Neural progenitor cell (in vitro differentiated cells): Measurements from ENCODE around the gene OR7C1. TPM values are rescaled to one million over a fixed set of nuclear protein-coding genes. Genes with fewer than 3 reads are reported as not detected.

ENCODE experiments used
- DNase-seq: peaks from one replicate; pipeline ENCODE4 v3.0.0-alpha.2; 2016; ENCODE audit warnings: low spot score
- H2AFZ ChIP-seq: fragments of 200-600 bp; sonication (generic); replicated peaks from 2 replicates; pipeline ENCODE4 v1.6.1; 2016; ENCODE audit warnings: antibody characterized with exemption
- H3F3A ChIP-seq: fragments of 200-600 bp; sonication (generic); 2 replicates; pipeline ENCODE4 v1.6.1; 2016; ENCODE audit warnings: antibody characterized with exemption, low read depth
- H3K27ac ChIP-seq: fragments of 200-600 bp; sonication (generic); 2 replicates; pipeline ENCODE4 v1.5.1; 2016; ENCODE audit warnings: mild to moderate bottlenecking
- H3K27me3 ChIP-seq: fragments of 200-600 bp; sonication (generic); 2 replicates; pipeline ENCODE4 v1.6.1; 2016; ENCODE audit warnings: mild to moderate bottlenecking, moderate library complexity
- H3K36me3 ChIP-seq: fragments of 200-600 bp; sonication (generic); 2 replicates; pipeline ENCODE4 v1.5.1; 2016
- H3K4me1 ChIP-seq: fragments of 200-600 bp; sonication (generic); 2 replicates; pipeline ENCODE4 v1.6.1; 2016; ENCODE audit warnings: mixed run types
- H3K4me2 ChIP-seq: fragments of 200-600 bp; sonication (generic); 2 replicates; pipeline ENCODE4 v1.6.1; 2016
- H3K4me3 ChIP-seq: fragments of 200-600 bp; sonication (generic); 2 replicates; pipeline ENCODE4 v1.5.1; 2016
- H3K79me2 ChIP-seq: fragments of 200-600 bp; sonication (generic); 2 replicates; pipeline ENCODE4 v1.6.1; 2016; ENCODE audit warnings: low read depth
- H3K9ac ChIP-seq: fragments of 200-600 bp; sonication (generic); 2 replicates; pipeline ENCODE4 v1.6.1; 2016
- H3K9me3 ChIP-seq: fragments of 200-600 bp; sonication (generic); 2 replicates; pipeline ENCODE4 v1.5.1; 2016; ENCODE audit warnings: low read depth
- H4K20me1 ChIP-seq: fragments of 200-600 bp; sonication (generic); 2 replicates; pipeline ENCODE4 v1.6.1; 2016; ENCODE audit warnings: low read depth
- H3K27ac Mint-ChIP-seq: 3 replicates; pipeline ENCODE4 v1.8.0; 2021; ENCODE audit warnings: mixed read lengths
- H3K27me3 Mint-ChIP-seq: 2 replicates; pipeline ENCODE4 v1.8.0; 2022; ENCODE audit warnings: low read depth, mild to moderate bottlenecking, inconsistent platforms, moderate library complexity, mixed read lengths; ENCODE audit not compliant: insufficient read depth
- H3K36me3 Mint-ChIP-seq: 3 replicates; pipeline ENCODE4 v1.8.0; 2021; ENCODE audit warnings: mixed read lengths
- H3K4me1 Mint-ChIP-seq: 3 replicates; pipeline ENCODE4 v1.8.0; 2021; ENCODE audit warnings: mixed read lengths
- H3K4me3 Mint-ChIP-seq: 3 replicates; pipeline ENCODE4 v1.8.0; 2021; ENCODE audit warnings: mild to moderate bottlenecking, moderate library complexity, mixed read lengths
- H3K9me3 Mint-ChIP-seq: 3 replicates; pipeline ENCODE4 v1.8.0; 2020; ENCODE audit warnings: mixed read lengths
- CTCF ChIP-seq: fragments of 200-600 bp; sonication (generic); IDR thresholded peaks from 2 replicates; pipeline ENCODE4 v1.5.1; 2017; ENCODE audit warnings: antibody characterized with exemption, mild to moderate bottlenecking
- EZH2 ChIP-seq: fragments of 200-600 bp; sonication (generic); IDR thresholded peaks from 2 replicates; pipeline ENCODE4 v1.6.1; 2017; ENCODE audit warnings: antibody characterized with exemption, mild to moderate bottlenecking, moderate library complexity
- EZH2phosphoT487 ChIP-seq: fragments of 200-600 bp; sonication (generic); IDR thresholded peaks from 2 replicates; pipeline ENCODE4 v1.6.1; 2017; ENCODE audit warnings: antibody characterized with exemption
- total RNA-seq: library from RNA; depleted of rRNA; stranded (reverse); fragments of >200 nt; gene quantifications from 2 replicates; pipeline ENCODE4 v1.2.3, GENCODE V29; 2015; ENCODE audit warnings: low replicate concordance

The OR7C1 gene
- total RNA-seq, 1 donor from 2014 or later = not detected

DNA sequence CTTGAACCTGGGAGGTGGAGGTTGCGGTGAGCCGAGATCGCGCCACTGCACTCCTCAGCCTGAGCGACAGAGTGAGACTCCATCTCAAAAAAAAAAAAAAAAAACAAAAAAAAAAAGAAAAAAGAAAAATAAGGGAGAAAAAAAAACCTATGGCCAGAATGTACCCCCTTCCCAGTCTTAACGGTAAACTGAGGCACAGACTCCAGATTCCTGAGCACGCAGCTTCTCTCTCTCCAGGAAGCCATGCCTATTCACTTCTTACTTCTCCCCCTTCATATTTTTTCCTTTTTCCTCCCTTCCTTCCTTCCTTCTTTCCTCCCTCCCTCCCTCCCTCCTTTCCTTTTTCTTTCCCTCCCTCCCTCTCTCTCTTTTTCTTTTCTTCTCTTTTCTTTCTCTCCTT is 62.0 kb downstream of the OR7C1 start:
- DNase-seq = no peak
- Histone ChIP-seq H3K4me2 (no peak overlapping the region), H3K4me1 (no peaks in the 10 kb centered on the region), H3K79me2 (no peaks in the 10 kb centered on the region), H3K36me3 (no peaks in the 10 kb centered on the region), H3K9me3 (no peaks in the 10 kb centered on the region), H3K9ac (no peak overlapping the region), H4K20me1 (no peaks in the 10 kb centered on the region), H2AFZ (no peak overlapping the region), H3K27me3 (peaks cover 22% of the 10 kb centered on the region), H3K27ac (no peak overlapping the region), H3F3A (no peaks in the 10 kb centered on the region), H3K4me3 (no peak overlapping the region)
- Mint-ChIP-seq H3K9me3 (peaks cover 3% of the 10 kb centered on the region), H3K4me3 (no peak overlapping the region), H3K36me3 (no peaks in the 10 kb centered on the region), H3K4me1 (peaks cover 2% of the 10 kb centered on the region), H3K27me3 (peaks cover 5% of the 10 kb centered on the region), H3K27ac (no peak overlapping the region)
- no peak for TF ChIP-seq EZH2
- no peak for TF ChIP-seq CTCF
- TF ChIP-seq EZH2phosphoT487 = no peak

GRCh38 chr19:14772467-14772866 is 62.5 kb downstream of the OR7C1 start:
- H3K9me3 ChIP-seq = no peaks in the 10 kb centered on the region
- no peak overlapping the region for H3K4me2 ChIP-seq
- H3K4me3 ChIP-seq = no peak overlapping the region
- DNase-seq = no peak
- Mint-ChIP-seq H3K27ac (no peak overlapping the region), H3K4me3 (no peak overlapping the region), H3K36me3 (no peaks in the 10 kb centered on the region), H3K9me3 (no peaks in the 10 kb centered on the region), H3K4me1 (no peaks in the 10 kb centered on the region), H3K27me3 (peaks cover 3% of the 10 kb centered on the region)
- no peak overlapping the region for H2AFZ ChIP-seq
- no peaks in the 10 kb centered on the region for H3F3A ChIP-seq
- no peaks in the 10 kb centered on the region for H3K36me3 ChIP-seq
- H4K20me1 ChIP-seq = no peaks in the 10 kb centered on the region
- H3K27me3 ChIP-seq = peaks cover 22% of the 10 kb centered on the region
- no peaks in the 10 kb centered on the region for H3K4me1 ChIP-seq
- TF ChIP-seq EZH2 (no peak), CTCF (no peak), EZH2phosphoT487 (no peak)
- H3K9ac ChIP-seq = no peak overlapping the region
- H3K27ac ChIP-seq = no peak overlapping the region
- H3K79me2 ChIP-seq = no peaks in the 10 kb centered on the region

GRCh38 chr19:14770944-14771839 is 63.8 kb downstream of the OR7C1 start:
- peaks cover 13% of the 10 kb centered on the region for H3K27me3 ChIP-seq
- H4K20me1 ChIP-seq = no peaks in the 10 kb centered on the region
- no peak overlapping the region for H3K4me2 ChIP-seq
- no peaks in the 10 kb centered on the region for H3K79me2 ChIP-seq
- H3K36me3 Mint-ChIP-seq = no peaks in the 10 kb centered on the region
- no peaks in the 10 kb centered on the region for H3K4me1 ChIP-seq
- H3K4me1 Mint-ChIP-seq = no peaks in the 10 kb centered on the region
- H3K27me3 Mint-ChIP-seq = no peaks in the 10 kb centered on the region
- no peak overlapping the region for H3K27ac Mint-ChIP-seq
- no peak overlapping the region for H2AFZ ChIP-seq
- H3K9ac ChIP-seq = no peak overlapping the region
- H3K4me3 Mint-ChIP-seq = no peak overlapping the region
- no peaks in the 10 kb centered on the region for H3K9me3 Mint-ChIP-seq
- H3F3A ChIP-seq = no peaks in the 10 kb centered on the region
- H3K4me3 ChIP-seq = no peak overlapping the region
- H3K36me3 ChIP-seq = no peaks in the 10 kb centered on the region
- H3K9me3 ChIP-seq = no peaks in the 10 kb centered on the region
- TF ChIP-seq CTCF = no peak
- TF ChIP-seq EZH2 = no peak
- TF ChIP-seq EZH2phosphoT487 = no peak
- no peak overlapping the region for H3K27ac ChIP-seq
- DNase-seq = peak; percentile 23
